A172 (cell line): ENCODE data around the gene SEC16B. TPM values are rescaled to one million over a fixed set of nuclear protein-coding genes. Genes with fewer than 3 reads are reported as not detected.

Source experiments
- DNase-seq: peaks from one replicate; pipeline ENCODE4 v3.0.0-alpha.2; 2015; ENCODE audit warnings: low spot score
- total RNA-seq: library from RNA; depleted of rRNA; stranded (reverse); fragments of >200 nt; shearing (Covaris generic); gene quantifications from 2 replicates; pipeline ENCODE4 v1.2.3, GENCODE V29; 2014; rRNA removed

SEC16B gene
- total RNA-seq, 1 experiment from 2014 or later = 0.19 TPM

DNA sequence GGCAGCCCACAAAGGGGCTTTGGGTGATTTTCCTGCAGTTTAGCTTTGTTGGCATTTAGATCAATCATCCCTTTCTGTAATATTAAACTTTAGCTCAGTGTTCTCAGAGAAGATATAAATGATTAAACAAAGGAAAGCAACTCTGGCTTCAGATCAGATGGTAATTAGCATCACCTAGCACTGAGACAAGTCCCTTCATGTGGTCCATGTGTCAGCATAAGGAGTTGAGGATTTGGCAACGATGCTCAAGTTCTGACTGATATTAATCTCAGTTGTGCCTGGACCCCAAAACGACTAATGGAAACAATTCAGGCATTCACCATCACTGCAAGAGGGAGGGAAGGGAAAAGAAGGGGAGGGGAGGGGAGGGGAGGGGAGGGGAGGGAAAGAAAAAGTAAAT lies 60.4 kb downstream of the SEC16B start:
- no peak for DNase-seq

DNA sequence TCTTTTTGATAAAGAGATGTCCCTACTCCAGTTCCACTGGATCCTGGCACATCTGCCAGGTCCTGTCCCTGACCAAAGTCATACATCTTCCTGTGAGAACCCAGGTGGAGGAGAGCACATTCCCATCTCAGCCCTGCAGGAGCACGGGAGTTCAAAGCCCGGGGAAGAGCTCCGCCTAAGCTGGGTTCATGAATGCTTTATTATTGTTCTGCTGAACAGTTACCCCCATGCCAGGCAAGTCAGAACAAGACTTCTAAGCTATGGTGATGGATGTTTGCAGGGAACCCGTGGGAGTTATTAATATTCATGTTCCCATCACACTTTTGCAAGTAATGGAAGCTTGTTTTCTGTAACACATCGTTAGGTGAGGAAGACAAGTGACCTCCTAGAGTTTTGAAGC lies 62.9 kb downstream of the SEC16B start:
- no peak for DNase-seq

- no peak for DNase-seq
Measured at GRCh38 chr1:177905686-177906085, 64.2 kb downstream of the SEC16B start.

- no peak for DNase-seq
Measured at GRCh38 chr1:177902266-177902665, 67.6 kb downstream of the SEC16B start.

GRCh38 chr1:177897998-177898654 lies 71.7 kb downstream of the SEC16B start:
- no peak for DNase-seq

- no peak for DNase-seq
Measured at GRCh38 chr1:177897281-177897997, 72.4 kb downstream of the SEC16B start.

Other genes starting within 250 kb of the SEC16B start
- 18.7 and 23.8 TPM in 2 replicates for gene RASAL2, start 124.0 kb upstream of the SEC16B start, total RNA-seq